Measurements from ENCODE around the gene MRPS18A. TPM values are rescaled to one million over a fixed set of nuclear protein-coding genes. Genes with fewer than 3 reads are reported as not detected.

Gene MRPS18A
- total RNA-seq, 1 experiment from 2014 or later: 54.8 TPM

- H3K4me2 ChIP-seq: no peak overlapping the region
- H3K79me2 ChIP-seq (ENCODE audit: low read depth): no peaks in the 10 kb centered on the region
- H3K4me3 ChIP-seq: no peak overlapping the region
- no peak overlapping the region for H3K27ac ChIP-seq
- TF ChIP-seq CTCF (conservative IDR thresholded peaks at IDR 0.05): no peak
- no TSS peak for BruUV-seq (replicated peaks)
- peaks cover 5% of the 10 kb centered on the region; the same call in 1 of the 2 replicates for H3K9me2 ChIP-seq (ENCODE audit: insufficient read depth)
- H4K20me1 ChIP-seq (ENCODE audit: insufficient read depth): no peaks in the 10 kb centered on the region
- intact Hi-C loops (cut with micrococcal nuclease; ENCODE audit: unreplicated experiment): no loop called here
- DNase-seq: no peak
- peaks cover 10% of the 10 kb centered on the region for H3F3A ChIP-seq (ENCODE audit: insufficient read depth, low read depth)
- ChIA-PET CTCF (interaction anchor here (0.6 kb wide), 1 partner anchor 502 kb away, joined by 8 read pairs; no protein-coding TSS in a partner anchor), POLR2A (ENCODE audit: unreplicated experiment) (no interaction called here)
- no peak overlapping the region for H2AFZ ChIP-seq
- no peaks in the 10 kb centered on the region for H3K36me3 ChIP-seq (ENCODE audit: low read depth)
- H3K4me1 ChIP-seq (replicated peaks; ENCODE audit: insufficient read depth): peaks cover 18% of the 10 kb centered on the region
- H3K27me3 ChIP-seq (ENCODE audit: insufficient read depth, low read depth): no peaks in the 10 kb centered on the region
- H3K9me3 ChIP-seq (ENCODE audit: insufficient read depth, low read depth): peaks cover 6% of the 10 kb centered on the region; the same call in 1 of the 2 replicates
Observed at GRCh38 chr6:43735642-43736199, 48.1 kb upstream of the MRPS18A start.

GRCh38 chr6:43734294-43734665 is 46.7 kb upstream of the MRPS18A start:
- CTCF ChIA-PET: no interaction called here
- BruUV-seq (replicated peaks): no TSS peak

GRCh38 chr6:43733471-43734293 is 46.1 kb upstream of the MRPS18A start:
- no peak overlapping the region for H3K4me3 ChIP-seq
- CTCF ChIA-PET: no interaction called here
- no peak for DNase-seq
- H3K4me1 ChIP-seq (replicated peaks; ENCODE audit: insufficient read depth): peaks cover 14% of the 10 kb centered on the region
- TF ChIP-seq EZH2 (IDR thresholded peaks at IDR 0.05; ENCODE audit: low read depth) (no peak), CTCF (conservative IDR thresholded peaks at IDR 0.05) (no peak)
- H3K9me3 ChIP-seq (ENCODE audit: insufficient read depth, low read depth): peaks cover 12% of the 10 kb centered on the region; the same call in 1 of the 2 replicates
- no peaks in the 10 kb centered on the region for H3K36me3 ChIP-seq (ENCODE audit: low read depth)
- H4K20me1 ChIP-seq (ENCODE audit: insufficient read depth): no peaks in the 10 kb centered on the region
- no peak overlapping the region for H3K27ac ChIP-seq
- intact Hi-C loops (cut with micrococcal nuclease; ENCODE audit: unreplicated experiment): no loop called here
- peaks cover 5% of the 10 kb centered on the region; the same call in 1 of the 2 replicates for H3K9me2 ChIP-seq (ENCODE audit: insufficient read depth)
- no TSS peak for BruUV-seq (replicated peaks)
- no peaks in the 10 kb centered on the region for H3K27me3 ChIP-seq (ENCODE audit: insufficient read depth, low read depth)
- POLR2A ChIA-PET (ENCODE audit: unreplicated experiment): no interaction called here
- H3K4me2 ChIP-seq: no peak overlapping the region
- H2AFZ ChIP-seq: no peak overlapping the region
- no peaks in the 10 kb centered on the region for H3K79me2 ChIP-seq (ENCODE audit: low read depth)
- peaks cover 4% of the 10 kb centered on the region for H3F3A ChIP-seq (ENCODE audit: insufficient read depth, low read depth)

More at GRCh38 chr6:43734294-43734665, 46.7 kb upstream of the MRPS18A start:
- H3K27me3 ChIP-seq (ENCODE audit: insufficient read depth, low read depth): no peaks in the 10 kb centered on the region
- H3K27ac ChIP-seq: no peak overlapping the region
- no peaks in the 10 kb centered on the region for H3K36me3 ChIP-seq (ENCODE audit: low read depth)
- H3F3A ChIP-seq (ENCODE audit: insufficient read depth, low read depth): peaks cover 7% of the 10 kb centered on the region
- no peak overlapping the region for H3K4me3 ChIP-seq
- H3K4me1 ChIP-seq (replicated peaks; ENCODE audit: insufficient read depth): peaks cover 14% of the 10 kb centered on the region
- intact Hi-C loops (cut with micrococcal nuclease; ENCODE audit: unreplicated experiment): no loop called here
- no peaks in the 10 kb centered on the region for H3K79me2 ChIP-seq (ENCODE audit: low read depth)
- peaks cover 5% of the 10 kb centered on the region; the same call in 1 of the 2 replicates for H3K9me2 ChIP-seq (ENCODE audit: insufficient read depth)
- DNase-seq: no peak
- H3K9me3 ChIP-seq (ENCODE audit: insufficient read depth, low read depth): peaks cover 12% of the 10 kb centered on the region; the same call in 1 of the 2 replicates
- POLR2A ChIA-PET (ENCODE audit: unreplicated experiment): no interaction called here
- TF ChIP-seq CTCF (conservative IDR thresholded peaks at IDR 0.05) (no peak), EZH2 (IDR thresholded peaks at IDR 0.05; ENCODE audit: low read depth) (no peak)
- H3K4me2 ChIP-seq: no peak overlapping the region
- H4K20me1 ChIP-seq (ENCODE audit: insufficient read depth): no peaks in the 10 kb centered on the region
- H2AFZ ChIP-seq: no peak overlapping the region

All from PC-9 (cell line).